ENCODE measurements around the gene SPRED2.

SPRED2 gene

GRCh38 chr2:65378290-65378689 is 54.1 kb downstream of the SPRED2 start:
- Histone ChIP-seq H3K36me3 (ENCODE audit: control insufficient read depth, insufficient read depth, low read length) (no peaks in the 10 kb centered on the region), H3K27me3 (replicated peaks; ENCODE audit: control insufficient read depth, insufficient read depth, low read length) (no peaks in the 10 kb centered on the region; the same call in 1 of the 2 replicates), H3K4me3 (replicated peaks; ENCODE audit: low read depth, low read length) (no peak overlapping the region)
- TF ChIP-seq CTCF (IDR thresholded peaks at IDR 0.05; ENCODE audit: insufficient read depth, low read length, poor library complexity, severe bottlenecking) = no peak
- DNase-seq (ENCODE audit: extremely low read depth, insufficient read length) = no peak

- no peak for DNase-seq (ENCODE audit: extremely low read depth, insufficient read length)
- no peaks in the 10 kb centered on the region for H3K36me3 ChIP-seq (ENCODE audit: control insufficient read depth, insufficient read depth, low read length)
- TF ChIP-seq CTCF (IDR thresholded peaks at IDR 0.05; ENCODE audit: insufficient read depth, low read length, poor library complexity, severe bottlenecking) = no peak
- no peaks in the 10 kb centered on the region; the same call in 1 of the 2 replicates for H3K27me3 ChIP-seq (replicated peaks; ENCODE audit: control insufficient read depth, insufficient read depth, low read length)
- H3K4me3 ChIP-seq (replicated peaks; ENCODE audit: low read depth, low read length) = no peak overlapping the region
Measured at GRCh38 chr2:65377556-65378192, 54.7 kb downstream of the SPRED2 start.

GRCh38 chr2:65375723-65376122 is 56.7 kb downstream of the SPRED2 start:
- no peaks in the 10 kb centered on the region; the same call in none of the 2 replicates for H3K27me3 ChIP-seq (replicated peaks; ENCODE audit: control insufficient read depth, insufficient read depth, low read length)
- no peak for DNase-seq (ENCODE audit: extremely low read depth, insufficient read length)
- no peak for TF ChIP-seq CTCF (IDR thresholded peaks at IDR 0.05; ENCODE audit: insufficient read depth, low read length, poor library complexity, severe bottlenecking)
- no peaks in the 10 kb centered on the region for H3K36me3 ChIP-seq (ENCODE audit: control insufficient read depth, insufficient read depth, low read length)
- H3K4me3 ChIP-seq (replicated peaks; ENCODE audit: low read depth, low read length) = no peak overlapping the region

GRCh38 chr2:65374999-65375398 is 57.4 kb downstream of the SPRED2 start:
- no peak for TF ChIP-seq CTCF (IDR thresholded peaks at IDR 0.05; ENCODE audit: insufficient read depth, low read length, poor library complexity, severe bottlenecking)
- Histone ChIP-seq H3K4me3 (replicated peaks; ENCODE audit: low read depth, low read length) (no peak overlapping the region), H3K36me3 (ENCODE audit: control insufficient read depth, insufficient read depth, low read length) (no peaks in the 10 kb centered on the region), H3K27me3 (replicated peaks; ENCODE audit: control insufficient read depth, insufficient read depth, low read length) (no peaks in the 10 kb centered on the region; the same call in none of the 2 replicates)
- no peak for DNase-seq (ENCODE audit: extremely low read depth, insufficient read length)

GRCh38 chr2:65374575-65374974 is 57.8 kb downstream of the SPRED2 start:
- H3K27me3 ChIP-seq (replicated peaks; ENCODE audit: control insufficient read depth, insufficient read depth, low read length) = no peaks in the 10 kb centered on the region; the same call in none of the 2 replicates
- no peak overlapping the region for H3K4me3 ChIP-seq (replicated peaks; ENCODE audit: low read depth, low read length)
- no peak for DNase-seq (ENCODE audit: extremely low read depth, insufficient read length)
- no peaks in the 10 kb centered on the region for H3K36me3 ChIP-seq (ENCODE audit: control insufficient read depth, insufficient read depth, low read length)
- TF ChIP-seq CTCF (IDR thresholded peaks at IDR 0.05; ENCODE audit: insufficient read depth, low read length, poor library complexity, severe bottlenecking) = no peak
